SU-DHL-6 (cell line): ENCODE data around the gene GJD3.

Experiments
- EZH2phosphoT487 ChIP-seq: fragments of 200-600 bp; sonication (generic), shearing (Covaris generic); conservative IDR thresholded peaks from 2 replicates; pipeline ENCODE4 v1.6.1; 2018; ENCODE audit warnings: mild to moderate bottlenecking, antibody characterized with exemption, low read length, moderate library complexity, mixed read lengths
- TF ChIP-seq, protein P1 (sequence below): fragments of 200-600 bp; sonication (generic); IDR thresholded peaks from one replicate; pipeline ENCODE4 v1.5.1; 2017; ENCODE audit warnings: antibody characterized with exemption, mild to moderate bottlenecking, low read length, moderate library complexity; ENCODE audit not compliant: insufficient read depth, poor library complexity, severe bottlenecking

DNA sequence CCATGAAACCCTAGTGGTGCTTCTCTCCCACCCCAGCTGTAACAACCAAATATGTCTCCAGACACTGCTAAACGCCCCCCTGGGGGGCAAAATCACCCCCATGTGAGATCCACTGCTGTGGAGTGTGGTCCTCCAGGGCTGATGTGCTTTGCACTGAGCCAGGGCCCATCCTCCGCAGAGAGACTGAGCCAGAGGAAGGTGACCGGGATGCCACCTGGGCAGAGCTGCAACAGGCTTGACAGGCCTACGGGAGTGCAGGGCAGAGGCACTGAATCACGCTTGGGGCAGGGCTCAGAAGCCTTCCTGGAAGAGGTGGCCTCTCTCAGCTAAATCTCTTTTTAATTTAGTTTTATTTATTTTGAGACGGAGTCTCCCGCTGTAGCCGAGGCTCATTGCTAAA, 4.4 kb downstream of the GJD3 start:
- TF ChIP-seq, protein P1, sequence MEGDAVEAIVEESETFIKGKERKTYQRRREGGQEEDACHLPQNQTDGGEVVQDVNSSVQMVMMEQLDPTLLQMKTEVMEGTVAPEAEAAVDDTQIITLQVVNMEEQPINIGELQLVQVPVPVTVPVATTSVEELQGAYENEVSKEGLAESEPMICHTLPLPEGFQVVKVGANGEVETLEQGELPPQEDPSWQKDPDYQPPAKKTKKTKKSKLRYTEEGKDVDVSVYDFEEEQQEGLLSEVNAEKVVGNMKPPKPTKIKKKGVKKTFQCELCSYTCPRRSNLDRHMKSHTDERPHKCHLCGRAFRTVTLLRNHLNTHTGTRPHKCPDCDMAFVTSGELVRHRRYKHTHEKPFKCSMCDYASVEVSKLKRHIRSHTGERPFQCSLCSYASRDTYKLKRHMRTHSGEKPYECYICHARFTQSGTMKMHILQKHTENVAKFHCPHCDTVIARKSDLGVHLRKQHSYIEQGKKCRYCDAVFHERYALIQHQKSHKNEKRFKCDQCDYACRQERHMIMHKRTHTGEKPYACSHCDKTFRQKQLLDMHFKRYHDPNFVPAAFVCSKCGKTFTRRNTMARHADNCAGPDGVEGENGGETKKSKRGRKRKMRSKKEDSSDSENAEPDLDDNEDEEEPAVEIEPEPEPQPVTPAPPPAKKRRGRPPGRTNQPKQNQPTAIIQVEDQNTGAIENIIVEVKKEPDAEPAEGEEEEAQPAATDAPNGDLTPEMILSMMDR, result no peak
- TF ChIP-seq EZH2phosphoT487, result no peak
